ENCODE results near the gene LTBP1.

LTBP1 gene

GRCh38 chr2:33238111-33238510 lies 291.4 kb downstream of the LTBP1 start:
- TF ChIP-seq, protein P1, sequence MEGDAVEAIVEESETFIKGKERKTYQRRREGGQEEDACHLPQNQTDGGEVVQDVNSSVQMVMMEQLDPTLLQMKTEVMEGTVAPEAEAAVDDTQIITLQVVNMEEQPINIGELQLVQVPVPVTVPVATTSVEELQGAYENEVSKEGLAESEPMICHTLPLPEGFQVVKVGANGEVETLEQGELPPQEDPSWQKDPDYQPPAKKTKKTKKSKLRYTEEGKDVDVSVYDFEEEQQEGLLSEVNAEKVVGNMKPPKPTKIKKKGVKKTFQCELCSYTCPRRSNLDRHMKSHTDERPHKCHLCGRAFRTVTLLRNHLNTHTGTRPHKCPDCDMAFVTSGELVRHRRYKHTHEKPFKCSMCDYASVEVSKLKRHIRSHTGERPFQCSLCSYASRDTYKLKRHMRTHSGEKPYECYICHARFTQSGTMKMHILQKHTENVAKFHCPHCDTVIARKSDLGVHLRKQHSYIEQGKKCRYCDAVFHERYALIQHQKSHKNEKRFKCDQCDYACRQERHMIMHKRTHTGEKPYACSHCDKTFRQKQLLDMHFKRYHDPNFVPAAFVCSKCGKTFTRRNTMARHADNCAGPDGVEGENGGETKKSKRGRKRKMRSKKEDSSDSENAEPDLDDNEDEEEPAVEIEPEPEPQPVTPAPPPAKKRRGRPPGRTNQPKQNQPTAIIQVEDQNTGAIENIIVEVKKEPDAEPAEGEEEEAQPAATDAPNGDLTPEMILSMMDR (IDR thresholded peaks at IDR 0.05; ENCODE audit: poor library complexity, severe bottlenecking) = no peak
- H3K9me3 ChIP-seq (ENCODE audit: severe bottlenecking) = no peaks in the 10 kb centered on the region
- no peak overlapping the region for H3K4me3 ChIP-seq (ENCODE audit: severe bottlenecking)
- peak overlapping the region; percentile 89 for H3K27ac ChIP-seq (ENCODE audit: poor library complexity, severe bottlenecking)
- H3K4me1 ChIP-seq (ENCODE audit: insufficient read depth, poor library complexity, severe bottlenecking) = peaks cover 48% of the 10 kb centered on the region
- ATAC-seq (ENCODE audit: low read depth) = peak; percentile 88
- no peaks in the 10 kb centered on the region for H3K36me3 ChIP-seq (ENCODE audit: low read depth)
- no peaks in the 10 kb centered on the region for H3K27me3 ChIP-seq (ENCODE audit: insufficient read depth, poor library complexity, severe bottlenecking)
- no peak for DNase-seq (ENCODE audit: low spot score)

DNA sequence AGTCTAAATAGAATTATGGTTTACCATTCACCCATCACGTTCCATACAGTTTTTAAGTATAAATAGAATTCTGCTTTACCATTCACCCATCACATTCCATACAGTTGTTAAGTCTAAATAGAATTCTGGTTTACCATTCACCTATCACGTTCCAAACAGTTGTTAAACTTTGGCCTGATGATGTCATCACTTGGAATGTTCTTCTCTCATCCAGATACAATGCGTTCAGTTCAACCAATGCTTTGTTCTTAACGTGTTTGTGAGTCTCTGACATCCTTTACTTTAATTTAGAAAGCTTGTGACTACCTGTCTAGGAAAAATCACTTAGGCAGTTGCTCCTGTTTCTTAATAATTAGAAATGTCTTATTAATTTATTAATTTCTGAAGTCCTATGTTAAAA lies 293.4 kb downstream of the LTBP1 start:
- Histone ChIP-seq H3K27ac (ENCODE audit: poor library complexity, severe bottlenecking) (peak overlapping the region; percentile 89), H3K4me1 (ENCODE audit: insufficient read depth, poor library complexity, severe bottlenecking) (peaks cover 50% of the 10 kb centered on the region), H3K27me3 (ENCODE audit: insufficient read depth, poor library complexity, severe bottlenecking) (no peaks in the 10 kb centered on the region), H3K9me3 (ENCODE audit: severe bottlenecking) (no peaks in the 10 kb centered on the region), H3K4me3 (ENCODE audit: severe bottlenecking) (no peak overlapping the region), H3K36me3 (ENCODE audit: low read depth) (no peaks in the 10 kb centered on the region)
- TF ChIP-seq, protein P1 (IDR thresholded peaks at IDR 0.05; ENCODE audit: poor library complexity, severe bottlenecking) = no peak
- DNase-seq (ENCODE audit: low spot score) (no peak), ATAC-seq (ENCODE audit: low read depth) (peak; percentile 24; the same call in 1 of the 3 replicates)

DNA sequence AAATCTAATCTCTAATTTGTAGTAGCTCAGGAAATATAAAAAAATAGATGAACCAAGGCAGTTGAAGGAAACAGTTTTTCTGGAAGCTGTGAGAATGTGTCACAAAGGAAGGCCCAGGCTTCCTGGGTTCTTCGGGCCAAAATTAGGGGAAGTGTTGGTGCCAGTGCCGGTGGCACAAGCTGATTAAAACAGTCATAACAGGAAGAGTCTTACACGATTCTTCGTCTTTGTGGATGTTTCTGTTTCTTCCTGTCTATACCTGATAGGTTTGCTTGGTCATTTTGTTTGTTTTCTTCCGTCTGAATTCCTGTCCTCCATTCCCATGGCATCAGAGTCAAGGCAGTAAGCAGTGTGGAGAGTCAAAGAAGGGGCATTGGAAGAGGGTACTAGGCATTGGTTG lies 294.3 kb downstream of the LTBP1 start:
- DNase-seq (ENCODE audit: low spot score) = no peak
- H3K27me3 ChIP-seq (ENCODE audit: insufficient read depth, poor library complexity, severe bottlenecking) = no peaks in the 10 kb centered on the region
- H3K27ac ChIP-seq (ENCODE audit: poor library complexity, severe bottlenecking) = peak overlapping the region; percentile 89
- H3K4me3 ChIP-seq (ENCODE audit: severe bottlenecking) = no peak overlapping the region
- ATAC-seq (ENCODE audit: low read depth) = no peak
- TF ChIP-seq, protein P1 (IDR thresholded peaks at IDR 0.05; ENCODE audit: poor library complexity, severe bottlenecking) = no peak
- H3K9me3 ChIP-seq (ENCODE audit: severe bottlenecking) = no peaks in the 10 kb centered on the region
- H3K4me1 ChIP-seq (ENCODE audit: insufficient read depth, poor library complexity, severe bottlenecking) = peaks cover 48% of the 10 kb centered on the region
- no peaks in the 10 kb centered on the region for H3K36me3 ChIP-seq (ENCODE audit: low read depth)

GRCh38 chr2:33241581-33241980 lies 294.8 kb downstream of the LTBP1 start:
- Histone ChIP-seq H3K4me3 (ENCODE audit: severe bottlenecking) (no peak overlapping the region), H3K36me3 (ENCODE audit: low read depth) (no peaks in the 10 kb centered on the region), H3K9me3 (ENCODE audit: severe bottlenecking) (no peaks in the 10 kb centered on the region), H3K27me3 (ENCODE audit: insufficient read depth, poor library complexity, severe bottlenecking) (no peaks in the 10 kb centered on the region), H3K4me1 (ENCODE audit: insufficient read depth, poor library complexity, severe bottlenecking) (peaks cover 42% of the 10 kb centered on the region), H3K27ac (ENCODE audit: poor library complexity, severe bottlenecking) (no peak overlapping the region)
- no peak for ATAC-seq (ENCODE audit: low read depth)
- TF ChIP-seq, protein P1 (IDR thresholded peaks at IDR 0.05; ENCODE audit: poor library complexity, severe bottlenecking) = no peak
- DNase-seq (ENCODE audit: low spot score) = no peak

GRCh38 chr2:33242845-33243244 lies 296.1 kb downstream of the LTBP1 start:
- Histone ChIP-seq H3K27ac (ENCODE audit: poor library complexity, severe bottlenecking) (peak overlapping the region; percentile 24), H3K27me3 (ENCODE audit: insufficient read depth, poor library complexity, severe bottlenecking) (no peaks in the 10 kb centered on the region), H3K4me1 (ENCODE audit: insufficient read depth, poor library complexity, severe bottlenecking) (peaks cover 30% of the 10 kb centered on the region), H3K4me3 (ENCODE audit: severe bottlenecking) (no peak overlapping the region), H3K9me3 (ENCODE audit: severe bottlenecking) (no peaks in the 10 kb centered on the region), H3K36me3 (ENCODE audit: low read depth) (no peaks in the 10 kb centered on the region)
- DNase-seq (ENCODE audit: low spot score) = no peak
- TF ChIP-seq, protein P1 (IDR thresholded peaks at IDR 0.05; ENCODE audit: poor library complexity, severe bottlenecking) = no peak
- peak; percentile 56 for ATAC-seq (ENCODE audit: low read depth)

All from RWPE2 (cell line).